M059J (cell line): ENCODE measurements around the gene LHFPL3. TPM values are rescaled to one million over a fixed set of nuclear protein-coding genes. Genes with fewer than 3 reads are reported as not detected.
"Not testable (repeated sequence)": the region's sequence is repeated elsewhere in the genome, so short reads cannot be mapped to it uniquely, and the experiment has no call there.

Source experiments
- DNase-seq: peaks from one replicate; pipeline ENCODE4 v3.0.0-alpha.2; 2012; ENCODE audit warnings: low read depth
- total RNA-seq: library from RNA; depleted of rRNA; stranded (reverse); fragments of >200 nt; shearing (Covaris generic); gene quantifications from 2 replicates; pipeline ENCODE4 v1.2.3, GENCODE V29; 2014

LHFPL3 gene
- total RNA-seq, 1 experiment from 2014 or later, result not detected

GRCh38 chr7:104694710-104695109 is 366.3 kb downstream of the LHFPL3 start:
- DNase-seq, result no peak

DNA sequence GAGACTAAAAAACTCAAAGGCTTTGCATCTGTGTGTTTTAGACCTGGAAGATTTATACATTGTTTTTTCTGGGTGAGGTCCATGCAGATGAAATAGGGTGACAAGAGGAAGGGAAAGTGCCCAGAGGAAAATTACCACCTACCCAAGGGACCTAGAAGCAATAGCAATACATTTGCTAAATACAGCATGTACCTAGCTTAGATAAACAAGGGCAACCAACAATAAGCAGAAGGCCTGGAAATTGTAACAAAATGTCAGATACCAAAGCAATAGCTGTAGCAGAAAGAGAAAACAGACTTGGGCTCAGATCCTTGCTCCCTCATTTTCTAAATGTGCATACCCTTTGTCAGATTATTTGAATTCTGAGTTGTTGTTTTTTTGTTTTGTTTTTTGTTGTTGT is 367.2 kb downstream of the LHFPL3 start:
- DNase-seq, result no peak

DNA sequence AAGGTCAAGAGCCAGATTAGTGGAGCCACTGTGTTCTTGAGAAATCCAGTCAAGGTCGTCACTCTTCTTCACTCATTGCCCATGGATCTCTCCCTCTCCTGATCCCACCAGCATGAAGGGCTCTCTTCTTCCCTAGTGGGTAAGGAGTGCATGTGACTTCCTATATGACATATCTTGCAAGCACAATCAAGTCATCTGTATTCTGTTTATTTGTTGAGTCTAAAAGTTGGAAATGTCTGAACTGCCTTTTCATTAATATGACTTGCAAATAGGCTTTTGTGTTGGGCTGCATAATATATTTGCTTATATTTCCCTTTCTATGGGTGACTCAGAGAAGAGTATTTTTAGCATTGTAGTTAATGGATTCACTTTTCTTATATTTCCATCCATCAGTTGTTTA is 371.9 kb downstream of the LHFPL3 start:
- no peak for DNase-seq

DNA sequence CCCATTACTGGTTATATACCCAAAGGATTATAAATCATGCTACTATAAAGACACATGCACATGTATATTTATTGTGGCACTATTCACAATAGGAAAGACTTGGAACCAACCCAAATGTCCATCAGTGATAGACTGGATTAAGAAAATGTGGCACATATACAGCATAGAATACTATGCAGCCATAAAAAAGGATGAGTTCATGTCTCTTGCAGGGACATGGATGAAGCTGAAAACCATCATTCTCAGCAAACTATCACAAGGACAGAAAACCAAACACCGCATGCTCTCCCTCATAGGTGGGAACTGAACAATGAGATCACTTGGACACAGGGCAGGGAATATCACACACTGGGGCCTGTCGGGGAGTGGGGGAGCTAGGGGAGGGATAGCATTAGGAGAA is 392.6 kb downstream of the LHFPL3 start:
- not testable (repeated sequence) for DNase-seq

GRCh38 chr7:104723001-104723400 is 394.6 kb downstream of the LHFPL3 start:
- no peak for DNase-seq

- DNase-seq, result peak; percentile 7
Measured at GRCh38 chr7:104758504-104758903, 430.1 kb downstream of the LHFPL3 start.

- DNase-seq, result no peak
Measured at GRCh38 chr7:104761892-104762291, 433.5 kb downstream of the LHFPL3 start.

- DNase-seq, result no peak
Measured at GRCh38 chr7:104767113-104767512, 438.7 kb downstream of the LHFPL3 start.

GRCh38 chr7:104767826-104768536 is 439.6 kb downstream of the LHFPL3 start:
- no peak for DNase-seq

GRCh38 chr7:104772405-104773345 is 444.3 kb downstream of the LHFPL3 start:
- no peak for DNase-seq

DNA sequence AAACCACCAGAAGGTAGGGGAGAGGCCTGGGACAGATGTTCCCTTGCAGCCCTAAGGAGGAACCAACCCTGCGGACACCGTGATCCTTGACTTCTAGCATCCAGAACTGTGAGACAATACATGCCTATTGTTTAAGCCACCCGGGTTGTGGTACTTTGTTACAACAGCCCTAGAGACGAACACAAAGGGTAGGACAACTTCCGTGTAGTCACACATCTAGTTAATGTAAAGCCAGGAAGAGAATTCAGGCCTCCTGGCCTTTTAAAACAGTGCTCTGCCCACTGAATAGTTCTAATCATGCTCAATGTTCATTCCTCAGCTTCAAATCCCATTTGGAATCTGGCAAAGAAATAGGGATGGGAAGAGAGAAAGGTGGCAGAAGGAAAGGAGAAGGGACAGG is 445.4 kb downstream of the LHFPL3 start:
- DNase-seq, result no peak

- DNase-seq, result no peak
Measured at GRCh38 chr7:104775531-104775930, 447.1 kb downstream of the LHFPL3 start.

GRCh38 chr7:104777301-104777800 is 448.9 kb downstream of the LHFPL3 start:
- no peak for DNase-seq

DNA sequence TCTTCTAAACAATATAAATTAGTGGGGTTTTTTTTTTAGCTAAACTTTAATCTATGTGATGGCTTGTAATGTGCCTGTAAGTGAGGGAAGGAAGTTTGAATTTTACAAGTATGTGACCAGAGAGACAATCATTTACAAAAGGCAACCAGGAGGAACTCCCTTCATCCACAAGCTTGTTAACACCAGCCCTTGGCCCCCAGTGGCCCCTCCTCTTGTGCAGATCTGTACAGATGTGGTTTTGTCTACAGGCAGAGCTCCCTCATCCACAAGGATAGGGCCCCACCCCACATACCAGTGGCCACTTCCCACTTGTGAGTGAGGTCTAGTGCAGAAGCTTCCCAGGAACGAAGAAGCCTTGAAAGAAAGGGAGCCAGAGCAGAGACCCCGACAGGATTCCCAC is 451.5 kb downstream of the LHFPL3 start:
- no peak for DNase-seq

DNA sequence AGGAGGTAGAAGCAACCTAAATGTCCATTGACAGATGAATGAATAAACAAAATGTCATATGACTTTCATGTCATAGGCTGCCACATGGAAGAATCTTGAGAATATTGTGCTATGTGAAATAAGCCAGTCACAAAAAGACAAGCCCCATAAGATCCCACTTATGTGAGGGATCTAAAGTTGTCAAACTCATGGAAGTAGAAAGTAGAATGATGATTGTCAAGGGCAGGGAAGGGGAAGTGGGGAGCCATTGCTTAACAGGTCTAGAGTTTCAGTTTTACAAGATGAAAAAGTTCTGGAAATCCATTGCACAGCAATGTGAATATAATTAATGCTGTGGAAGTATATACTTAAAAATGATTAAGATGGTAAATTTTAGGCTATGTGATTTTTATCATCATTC is 456.3 kb downstream of the LHFPL3 start:
- DNase-seq, result no peak

DNA sequence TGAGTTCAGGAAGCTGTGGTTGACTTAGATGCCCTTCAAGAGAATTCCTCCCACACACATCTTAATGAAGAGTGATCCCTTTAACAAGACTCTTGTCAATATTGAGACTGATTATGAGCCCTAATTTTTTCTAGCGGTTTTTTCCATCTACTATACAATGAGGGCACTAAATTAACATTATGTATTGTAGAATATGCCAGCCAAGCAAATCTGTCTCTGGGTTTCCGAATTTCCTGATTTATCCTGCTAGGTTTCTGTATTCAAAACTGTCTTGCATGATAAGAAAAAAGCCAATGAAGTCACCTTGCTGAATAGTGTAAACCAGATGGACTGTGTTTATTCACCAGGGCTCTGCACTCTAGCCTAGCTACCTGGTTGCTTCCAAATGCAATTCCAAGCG is 461.4 kb downstream of the LHFPL3 start:
- no peak for DNase-seq

DNA sequence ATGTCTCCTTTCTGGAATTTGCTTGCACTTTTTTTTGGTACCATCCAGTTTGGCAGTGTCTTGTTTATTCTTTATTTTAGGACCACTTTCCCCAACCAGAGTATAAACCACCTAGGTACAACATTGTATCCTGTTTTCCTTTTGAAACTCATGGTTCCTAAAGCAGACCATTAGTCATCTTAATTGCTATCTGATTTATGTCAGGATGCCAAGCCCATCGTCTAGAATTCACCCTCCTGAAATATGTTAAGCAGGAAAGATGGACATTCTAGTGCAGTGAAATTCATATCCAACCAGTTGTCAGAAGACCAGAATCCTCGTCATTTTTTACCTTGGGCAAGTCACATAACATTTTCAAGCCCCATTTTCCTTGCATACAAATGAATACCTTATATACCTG is 462.0 kb downstream of the LHFPL3 start:
- DNase-seq, result no peak

DNA sequence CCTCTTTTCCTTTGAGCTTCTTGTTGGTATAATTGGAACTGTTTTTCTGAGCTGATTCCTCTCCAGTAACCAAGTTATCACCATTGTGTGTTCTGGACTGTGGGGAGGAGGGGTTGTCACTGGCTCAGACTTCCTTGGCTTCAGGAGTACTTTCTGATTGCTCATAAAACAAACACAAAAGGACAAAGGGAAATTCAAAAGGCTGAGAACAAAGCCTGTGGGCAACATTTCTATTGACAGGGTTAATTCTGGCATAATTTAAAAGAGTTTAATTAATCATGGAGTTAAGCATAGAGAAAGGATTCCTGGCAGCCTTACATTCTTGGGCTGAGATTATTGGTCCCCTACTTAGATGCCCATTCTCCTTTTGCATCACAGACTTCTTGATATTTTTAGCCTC is 462.7 kb downstream of the LHFPL3 start:
- DNase-seq, result no peak

DNA sequence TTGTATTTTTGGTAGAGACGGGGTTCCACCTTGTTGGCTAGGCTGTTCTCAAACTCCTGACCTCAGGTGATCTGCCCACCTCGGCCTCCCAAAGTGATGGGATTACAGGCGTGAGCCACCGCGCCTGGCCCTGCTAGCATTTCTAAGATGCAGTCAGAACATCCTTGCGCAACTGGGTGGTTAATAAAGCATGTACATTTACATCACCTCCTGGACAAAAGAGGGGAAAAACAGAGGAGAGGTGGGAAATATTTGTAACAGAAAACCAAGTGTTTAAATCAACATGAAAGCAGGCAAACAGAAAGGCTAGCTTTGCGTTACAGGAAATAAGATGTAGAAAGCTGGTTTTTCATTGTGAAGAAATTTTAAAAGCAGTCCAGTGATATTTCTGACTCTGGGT is 464.7 kb downstream of the LHFPL3 start:
- DNase-seq, result no peak

DNA sequence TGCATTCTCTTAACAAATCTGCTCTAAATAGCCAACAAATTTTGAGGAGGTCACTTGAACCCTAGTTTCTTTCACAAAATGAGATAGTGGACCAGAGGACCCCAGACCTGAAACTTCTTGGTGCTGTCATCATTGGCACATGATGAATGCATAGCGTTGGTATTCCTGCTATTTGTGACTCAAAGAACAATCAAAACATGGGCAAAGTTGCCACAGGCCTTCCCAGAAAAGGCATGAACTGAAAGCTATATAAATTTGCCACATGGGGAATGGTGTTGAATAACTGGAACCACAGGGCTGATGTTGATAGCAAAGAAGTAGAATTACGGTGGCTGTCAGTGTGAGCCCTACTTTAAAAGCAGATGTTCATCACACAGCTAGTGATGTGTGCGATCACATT is 465.8 kb downstream of the LHFPL3 start:
- no peak for DNase-seq

GRCh38 chr7:104794589-104794988 is 466.2 kb downstream of the LHFPL3 start:
- DNase-seq, result no peak

GRCh38 chr7:104795086-104795485 is 466.7 kb downstream of the LHFPL3 start:
- DNase-seq, result no peak
